Fibroblast of lung (primary cell): ENCODE data around the gene SIX3. TPM values are rescaled to one million over a fixed set of nuclear protein-coding genes. Genes with fewer than 3 reads are reported as not detected.

ENCODE experiments used
- DNase-seq, 2 donors: peaks; one replicate each; pipeline versions ENCODE4 v3.0.0 to v3.0.0-alpha.2; 2010; ENCODE audit warnings: low read depth in 2 of 2
- H2AFZ ChIP-seq: 2 replicates; pipeline ENCODE4 v1.5.1; 2012; ENCODE audit warnings: low read length, control low read depth, inconsistent platforms
- H3K27ac ChIP-seq: 2 replicates; pipeline ENCODE4 v1.5.1; 2011; ENCODE audit warnings: low read length, control low read depth; ENCODE audit not compliant: insufficient read depth
- H3K27me3 ChIP-seq: 2 replicates; pipeline ENCODE4 v1.5.1; 2011; ENCODE audit warnings: mild to moderate bottlenecking, low read length; ENCODE audit not compliant: control insufficient read depth, insufficient read depth
- H3K36me3 ChIP-seq: 2 replicates; pipeline ENCODE4 v1.5.1; 2011; ENCODE audit warnings: low read length; ENCODE audit not compliant: control insufficient read depth, insufficient read depth
- H3K4me1 ChIP-seq: 2 replicates; pipeline ENCODE4 v1.5.1; 2011; ENCODE audit warnings: low read length; ENCODE audit not compliant: control insufficient read depth, insufficient read depth; ENCODE audit errors: extremely low read depth
- H3K4me2 ChIP-seq: 2 replicates; pipeline ENCODE4 v1.5.1; 2011; ENCODE audit warnings: low read length, control low read depth; ENCODE audit not compliant: insufficient read depth; ENCODE audit errors: extremely low read depth
- H3K4me3 ChIP-seq, 4 experiments: fragments of 200-600 bp in 1 of 4; sonication (generic) in 1 of 4; replicated peaks in 1 of 4; 2 replicates each; pipeline ENCODE4 v1.5.1; 2011 to 2016; ENCODE audit warnings: low read length in 4 of 4, low read depth in 3 of 4, mild to moderate bottlenecking in 3 of 4, control low read depth in 2 of 4, inconsistent platforms in 1 of 4, mixed read lengths in 1 of 4; ENCODE audit not compliant: insufficient read depth in 1 of 4; ENCODE audit errors: control extremely low read depth in 1 of 4
- H3K79me2 ChIP-seq: 2 replicates; pipeline ENCODE4 v1.5.1; 2012; ENCODE audit warnings: mild to moderate bottlenecking, low read length, inconsistent platforms; ENCODE audit not compliant: control insufficient read depth, insufficient read depth
- H3K9ac ChIP-seq: 2 replicates; pipeline ENCODE4 v1.5.1; 2011; ENCODE audit warnings: mild to moderate bottlenecking, low read length, control low read depth; ENCODE audit not compliant: insufficient read depth
- H3K9me3 ChIP-seq: 2 replicates; pipeline ENCODE4 v1.5.1; 2012; ENCODE audit warnings: low read depth, low read length; ENCODE audit not compliant: control insufficient read depth, insufficient read depth
- H4K20me1 ChIP-seq: 2 replicates; pipeline ENCODE4 v1.5.1; 2011; ENCODE audit warnings: low read length; ENCODE audit not compliant: control insufficient read depth, insufficient read depth; ENCODE audit errors: extremely low read depth
- CTCF ChIP-seq, 2 donors: IDR thresholded peaks in 1 of 2; conservative IDR thresholded peaks in 1 of 2; 1 replicate in 1 of 2; 2 replicates in 1 of 2; pipeline ENCODE4 v1.5.1; 2011 to 2012; ENCODE audit warnings: low read length in 2 of 2, control low read depth in 1 of 2, inconsistent platforms in 1 of 2, low read depth in 1 of 2, mild to moderate bottlenecking in 1 of 2
- EZH2 ChIP-seq: IDR thresholded peaks from 2 replicates; pipeline ENCODE4 v1.5.1; 2012; ENCODE audit warnings: low read length, control low read depth, mild to moderate bottlenecking; ENCODE audit errors: missing control alignments
- polyA plus RNA-seq, 2 donors: library from polyadenylated mRNA; depleted of rRNA in 1 of 2; stranded (reverse) in 1 of 2; unstranded in 1 of 2; fragments of >200 nt; gene quantifications; 2 replicates each; pipeline ENCODE4 v1.2.1, GENCODE V29; 2011 to 2012; ENCODE audit warnings: missing spikeins in 1 of 2
- total RNA-seq: library from RNA; depleted of rRNA; stranded (reverse); fragments of >200 nt; gene quantifications from 2 replicates; pipeline ENCODE4 v1.2.1, GENCODE V29; 2014

The SIX3 gene
- total and polyA plus RNA-seq, 2 donors (not counting 1 experiment from before 2014, with no cell fraction given): not detected

- H3K27ac ChIP-seq: no peak overlapping the region
- no peaks in the 10 kb centered on the region for H3K4me1 ChIP-seq
- H3K4me3 ChIP-seq: no peak overlapping the region
- no peaks in the 10 kb centered on the region for H4K20me1 ChIP-seq
- H3K27me3 ChIP-seq: peaks cover 87% of the 10 kb centered on the region
- TF ChIP-seq EZH2 (peak; percentile 75), CTCF (conservative IDR thresholded peaks at IDR 0.05 in 1 of 2, IDR thresholded peaks at IDR 0.05 in 1 of 2; ENCODE audit: low read depth in 1 of 2, low read length in 2 of 2) (no peak)
- no peak overlapping the region for H2AFZ ChIP-seq
- H3K4me2 ChIP-seq: peak overlapping the region; percentile 5
- H3K79me2 ChIP-seq: no peaks in the 10 kb centered on the region
- H3K36me3 ChIP-seq: no peaks in the 10 kb centered on the region
- H3K9me3 ChIP-seq: no peaks in the 10 kb centered on the region
- no peak for DNase-seq
- no peak overlapping the region for H3K9ac ChIP-seq
Measured at GRCh38 chr2:44944952-44945612, 3.6 kb downstream of the SIX3 start.

GRCh38 chr2:44945676-44946371 is 4.3 kb downstream of the SIX3 start:
- Histone ChIP-seq H3K9me3 (no peaks in the 10 kb centered on the region), H3K4me2 (no peak overlapping the region), H3K79me2 (no peaks in the 10 kb centered on the region), H3K9ac (no peak overlapping the region), H3K27me3 (peaks cover 86% of the 10 kb centered on the region), H3K36me3 (no peaks in the 10 kb centered on the region), H4K20me1 (no peaks in the 10 kb centered on the region), H2AFZ (no peak overlapping the region), H3K4me3 (no peak overlapping the region), H3K4me1 (no peaks in the 10 kb centered on the region), H3K27ac (no peak overlapping the region)
- TF ChIP-seq EZH2 (no peak), CTCF (conservative IDR thresholded peaks at IDR 0.05 in 1 of 2, IDR thresholded peaks at IDR 0.05 in 1 of 2; ENCODE audit: low read depth in 1 of 2, low read length in 2 of 2) (no peak)
- DNase-seq: no peak

- TF ChIP-seq EZH2: peak; percentile 0
- TF ChIP-seq CTCF (conservative IDR thresholded peaks at IDR 0.05 in 1 of 2, IDR thresholded peaks at IDR 0.05 in 1 of 2; ENCODE audit: low read depth in 1 of 2, low read length in 2 of 2): no peak
- H3K27me3 ChIP-seq: peaks cover 84% of the 10 kb centered on the region
- no peak overlapping the region for H3K4me3 ChIP-seq
- H2AFZ ChIP-seq: no peak overlapping the region
- no peaks in the 10 kb centered on the region for H3K4me1 ChIP-seq
- no peaks in the 10 kb centered on the region for H3K36me3 ChIP-seq
- no peak overlapping the region for H3K27ac ChIP-seq
- no peaks in the 10 kb centered on the region for H3K9me3 ChIP-seq
- DNase-seq: no peak
- H3K79me2 ChIP-seq: no peaks in the 10 kb centered on the region
- H3K9ac ChIP-seq: no peak overlapping the region
- H3K4me2 ChIP-seq: no peak overlapping the region
- H4K20me1 ChIP-seq: no peaks in the 10 kb centered on the region
Measured at GRCh38 chr2:44946372-44947027, 5.0 kb downstream of the SIX3 start.
